CD4-positive, alpha-beta T cell treated with Interleukin-21 for 1 hour (primary cell): ENCODE results near the gene PAM.
A peak's percentile ranks its signal among the peaks of the same experiment; 100 is the strongest.
"Not testable (repeated sequence)": the region's sequence is repeated elsewhere in the genome, so short reads cannot be mapped to it uniquely, and the experiment has no call there.

Source experiments
- DNase-seq: peaks from one replicate; pipeline ENCODE4 v3.0.0-alpha.2; 2020

The PAM gene

DNA sequence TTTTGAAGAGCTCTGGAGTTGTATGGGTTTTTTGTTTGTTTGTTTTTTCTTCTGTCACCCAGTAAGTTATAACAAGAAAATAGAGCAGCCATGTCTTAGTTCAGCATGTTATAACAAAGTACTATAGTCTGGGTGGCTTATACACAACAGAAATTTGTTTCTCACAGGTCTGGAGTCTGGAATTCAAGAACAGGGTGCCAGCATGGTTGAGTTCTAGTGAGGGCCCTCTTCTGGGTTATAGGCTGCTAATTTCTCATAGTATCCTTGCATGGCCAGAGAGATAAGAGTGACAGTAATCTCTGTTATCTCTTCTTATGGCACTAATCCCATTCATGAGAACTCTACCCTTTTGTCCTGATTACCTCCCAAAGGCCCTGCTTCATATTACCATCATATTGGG is 250.2 kb downstream of the PAM start:
- no peak for DNase-seq

DNA sequence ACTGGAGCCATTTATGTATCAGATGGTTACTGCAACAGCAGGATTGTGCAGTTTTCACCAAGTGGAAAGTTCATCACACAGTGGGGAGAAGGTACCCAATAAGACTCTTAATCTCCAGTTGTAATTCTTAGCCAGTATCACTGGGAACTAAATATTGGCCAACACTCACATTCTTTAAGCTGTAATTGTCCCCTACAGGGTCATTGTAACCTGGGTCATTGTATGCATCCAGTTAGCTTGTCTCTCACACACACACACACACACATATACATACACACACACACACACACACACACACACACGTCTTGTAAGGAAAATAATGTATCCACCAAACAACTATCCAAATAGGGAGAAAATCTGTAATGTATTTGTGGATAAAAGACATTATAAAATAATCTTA is 251.8 kb downstream of the PAM start:
- no peak for DNase-seq

DNA sequence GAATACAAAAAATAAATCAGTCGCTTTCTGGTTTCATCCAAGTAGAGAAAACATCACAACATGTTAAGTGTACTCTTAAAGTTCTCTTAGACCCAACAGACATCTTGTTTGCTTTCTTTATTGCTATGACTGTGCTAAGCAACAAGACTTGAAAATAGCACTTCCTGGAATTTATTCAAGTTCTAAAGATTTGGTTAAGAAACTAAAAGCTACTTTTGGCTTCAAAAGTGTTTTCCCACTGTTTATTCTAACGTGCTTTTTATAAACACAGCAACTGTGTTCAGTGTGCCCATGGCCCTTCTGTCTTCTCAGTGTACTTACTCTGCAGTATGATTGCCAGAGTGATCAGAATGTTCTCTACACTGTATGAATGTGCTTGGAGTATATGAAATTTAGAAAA is 255.1 kb downstream of the PAM start:
- no peak for DNase-seq

DNA sequence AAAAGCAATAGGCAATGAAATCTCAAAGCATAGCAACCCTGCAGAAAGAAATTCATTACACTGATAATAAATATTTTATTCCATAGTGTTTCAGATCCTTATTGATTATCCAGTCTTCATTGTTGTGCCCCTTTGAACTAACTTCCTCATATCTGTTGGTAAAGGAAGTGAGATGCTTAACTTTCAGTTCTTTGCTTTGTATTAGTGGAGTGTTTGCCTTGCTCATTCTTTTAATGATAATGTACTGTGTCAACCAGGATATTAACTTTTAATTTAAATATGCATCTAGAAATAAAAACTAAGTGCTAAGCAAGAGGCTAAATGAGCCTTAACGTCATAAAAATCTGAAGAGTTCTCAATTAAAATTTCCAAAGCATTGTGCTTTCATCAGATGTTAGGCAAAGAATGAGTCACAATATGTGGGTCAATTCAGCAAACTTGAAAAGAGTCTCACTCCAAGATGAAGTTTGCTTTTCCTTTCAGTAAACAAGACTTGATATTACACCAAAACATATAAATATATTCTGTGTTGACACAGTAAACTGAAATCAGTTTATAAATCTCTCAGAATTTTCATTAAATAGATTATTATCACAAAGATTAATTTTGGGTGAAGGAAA is 258.9 kb downstream of the PAM start:
- DNase-seq, result no peak

DNA sequence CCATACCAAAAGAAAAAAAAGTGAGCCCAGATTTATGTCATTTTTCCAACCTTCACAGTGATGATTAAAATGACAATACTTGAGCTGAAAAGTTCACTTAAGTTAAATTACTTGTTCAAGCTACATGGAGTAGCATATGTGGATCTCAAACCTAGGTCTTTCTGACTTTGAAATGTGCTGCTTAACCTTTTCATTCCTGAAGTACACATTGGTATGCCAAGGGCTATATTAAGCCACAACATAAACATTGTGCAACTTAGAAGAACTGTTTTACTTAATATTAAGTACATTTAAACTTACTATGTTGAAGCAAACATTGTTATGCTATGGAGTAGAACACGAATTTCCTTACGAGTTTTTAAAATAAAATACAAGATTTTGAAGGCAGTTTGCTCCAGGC is 259.9 kb downstream of the PAM start:
- no peak for DNase-seq

DNA sequence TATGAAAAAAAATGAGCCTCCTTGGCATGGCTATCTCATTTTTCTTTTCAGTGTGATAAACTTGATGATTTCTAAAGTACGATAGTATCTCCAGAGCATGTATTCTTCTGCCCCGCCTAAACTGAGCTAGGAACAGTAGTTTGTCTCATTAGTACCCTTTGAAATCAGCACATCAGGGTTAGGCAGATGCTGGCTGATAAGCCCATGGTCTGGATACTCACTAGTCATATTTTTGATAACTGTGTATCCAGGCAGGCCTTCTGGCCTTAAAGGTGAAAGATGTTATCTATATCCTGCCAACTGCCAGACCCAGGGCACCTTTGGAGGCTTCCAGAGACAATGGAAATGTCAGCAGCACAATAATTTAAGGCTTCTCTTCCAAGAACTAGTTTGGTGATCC is 261.1 kb downstream of the PAM start:
- no peak for DNase-seq

DNA sequence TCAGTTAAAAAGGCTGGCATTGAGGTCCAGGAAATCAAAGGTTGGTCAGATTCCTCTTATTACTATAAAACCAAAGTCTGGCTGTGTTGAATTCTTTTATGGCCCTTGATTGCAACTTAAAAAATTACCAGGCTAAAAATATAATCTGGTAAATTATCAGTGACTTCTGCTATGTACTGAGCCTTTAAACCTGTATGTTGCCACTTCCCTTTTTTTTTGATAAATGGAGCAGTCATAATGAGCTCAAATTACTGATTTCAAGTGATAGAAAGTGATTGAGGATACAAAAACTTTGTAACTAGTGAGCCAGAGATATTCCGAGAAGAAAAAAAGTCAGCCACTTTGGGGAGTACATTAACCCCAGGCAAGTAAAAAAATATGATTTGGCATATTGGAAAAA is 264.7 kb downstream of the PAM start:
- no peak for DNase-seq

DNA sequence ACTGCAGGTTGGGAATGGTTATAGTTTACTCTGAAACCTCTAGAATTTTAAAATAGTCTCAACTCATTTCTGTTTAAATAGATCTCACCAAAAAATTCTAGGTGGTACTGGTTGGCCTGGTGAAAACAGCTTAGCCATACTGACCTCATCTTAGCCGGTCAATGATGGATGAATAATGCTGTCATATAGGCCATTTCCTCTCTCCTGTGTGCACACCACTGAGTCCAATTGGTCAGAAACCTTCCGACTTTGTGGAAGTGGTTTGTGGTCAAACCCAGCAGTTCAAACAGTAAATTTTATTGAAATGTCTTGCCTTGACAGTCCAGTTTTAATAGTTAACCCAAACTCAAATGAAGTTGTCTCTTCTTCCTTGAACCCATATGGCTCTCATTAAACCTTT is 266.2 kb downstream of the PAM start:
- no peak for DNase-seq

DNA sequence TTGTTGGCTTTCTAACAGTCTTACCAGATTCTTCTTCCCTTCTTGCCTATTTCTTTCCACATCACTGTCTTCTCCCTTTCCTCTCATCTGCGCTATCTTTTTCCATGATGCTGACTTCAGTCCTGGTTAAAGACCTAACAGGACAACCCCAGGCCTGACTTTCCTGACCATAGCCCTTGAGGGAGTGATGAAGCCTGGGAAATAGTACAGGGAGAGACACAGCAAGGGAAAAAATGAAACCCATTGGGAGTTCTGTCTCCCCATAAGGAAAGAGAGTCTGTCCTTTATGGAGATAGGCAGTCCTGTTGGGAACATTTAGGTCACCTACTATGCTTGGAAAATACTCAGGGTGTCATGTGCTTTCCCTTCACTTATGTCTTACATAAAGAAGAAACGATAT is 272.2 kb downstream of the PAM start:
- DNase-seq, result no peak

DNA sequence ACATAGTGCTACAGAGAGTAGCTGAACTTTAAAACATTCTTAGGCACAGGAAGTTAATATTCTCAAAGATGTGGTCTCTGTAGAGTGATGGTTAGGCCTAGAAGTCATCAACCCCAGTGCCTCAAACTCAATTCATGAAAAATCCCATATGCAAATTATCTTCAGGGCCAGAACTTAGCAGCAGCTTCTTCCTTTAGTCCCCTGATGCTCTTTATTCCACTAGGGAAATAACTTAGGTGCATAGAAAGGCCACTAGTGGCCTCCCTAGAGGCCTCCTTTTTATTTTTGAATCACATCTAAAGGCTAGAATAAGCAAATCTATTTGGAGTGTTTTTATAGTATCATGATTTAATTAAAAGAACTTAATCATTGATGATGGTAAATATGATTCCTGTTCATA is 276.5 kb downstream of the PAM start:
- no peak for DNase-seq

DNA sequence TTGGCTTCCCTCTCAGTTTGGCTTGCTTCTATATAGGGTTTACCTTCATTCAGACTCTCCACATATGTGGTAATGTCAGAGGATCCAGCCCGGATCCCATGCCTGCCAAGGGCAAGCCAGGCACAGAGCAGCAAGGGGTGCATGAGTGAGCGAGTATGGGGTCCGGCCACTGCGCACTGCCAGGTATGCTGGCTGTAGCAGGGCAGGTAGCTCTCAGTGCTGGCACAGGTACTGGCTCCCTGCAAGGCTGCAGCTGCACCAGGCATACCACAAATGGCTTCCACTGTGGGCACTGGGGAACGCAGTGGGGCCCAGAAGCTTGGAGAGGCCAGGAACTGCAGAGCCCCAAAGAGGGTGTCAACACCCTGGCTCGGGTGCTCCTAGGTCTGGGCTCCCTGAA is 278.6 kb downstream of the PAM start:
- no peak for DNase-seq

DNA sequence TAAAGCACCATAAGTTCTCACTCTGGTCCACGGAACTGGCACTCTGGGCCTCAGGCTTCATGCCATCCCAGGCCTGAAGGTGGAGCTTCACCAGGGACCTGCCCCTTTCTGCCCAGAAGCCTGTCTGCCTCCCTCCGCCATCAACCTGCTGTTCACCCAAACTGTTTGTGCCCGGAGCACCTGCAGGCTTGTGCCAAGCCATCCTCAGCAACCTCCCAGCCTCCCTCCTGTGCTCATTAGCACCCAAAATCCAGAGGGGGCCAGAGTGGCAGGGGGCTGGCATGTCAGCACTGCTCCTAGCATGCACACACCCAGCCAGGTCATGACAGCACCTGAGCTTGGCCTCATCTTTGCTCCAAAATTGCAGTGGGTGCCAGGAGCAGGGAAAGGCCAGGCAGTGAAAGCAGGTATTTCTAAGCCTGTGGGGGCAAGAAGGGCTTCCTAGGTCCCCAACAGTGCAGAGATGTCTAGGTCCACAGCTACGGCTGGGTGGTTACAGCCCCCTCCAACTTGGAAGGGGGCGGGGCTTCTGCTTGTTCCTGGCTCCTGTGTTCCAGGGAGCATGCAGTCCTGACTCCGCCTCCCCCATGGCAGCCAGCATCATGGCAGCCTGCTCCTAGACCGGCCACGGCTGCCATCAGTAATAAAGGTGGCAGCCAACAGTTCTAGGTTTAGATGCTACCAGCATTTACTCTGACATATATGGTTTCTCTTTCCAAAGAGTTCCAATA is 279.7 kb downstream of the PAM start:
- no peak for DNase-seq

DNA sequence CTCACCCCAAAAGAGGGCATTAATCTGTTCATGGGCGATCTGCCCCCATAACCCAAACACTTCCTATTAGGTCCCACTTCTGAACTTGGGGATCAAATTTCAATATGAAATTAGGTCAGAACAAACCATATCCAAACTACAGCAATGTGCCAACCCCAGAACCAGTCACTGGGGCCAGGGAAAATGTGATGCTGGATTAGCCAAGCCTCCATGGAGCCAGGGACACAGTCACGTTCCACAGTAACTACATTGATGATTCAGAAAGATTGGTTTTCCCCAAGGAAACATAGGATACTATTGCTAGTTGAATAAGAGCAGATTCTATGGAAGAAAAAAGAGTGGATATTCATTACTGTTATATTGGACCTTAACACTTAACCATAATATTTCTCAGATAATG is 280.6 kb downstream of the PAM start:
- DNase-seq, result no peak

DNA sequence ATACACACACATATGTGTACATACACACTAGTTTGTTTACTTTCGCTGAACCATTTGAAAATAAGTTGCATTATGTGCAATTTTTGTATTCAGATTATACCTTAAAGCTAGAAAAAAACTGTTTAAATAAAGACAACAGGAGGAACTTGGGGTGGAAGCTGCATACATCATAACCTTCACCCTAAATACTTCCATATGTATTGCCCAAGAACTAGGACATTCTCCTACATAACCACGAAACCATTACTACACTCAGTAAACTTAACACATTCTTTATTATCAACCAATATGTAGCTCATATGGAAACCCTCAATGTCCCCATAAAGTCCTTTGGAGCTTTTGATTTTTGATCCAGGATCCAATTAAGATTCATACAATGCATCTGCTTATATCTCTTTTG is 281.5 kb downstream of the PAM start:
- no peak for DNase-seq

DNA sequence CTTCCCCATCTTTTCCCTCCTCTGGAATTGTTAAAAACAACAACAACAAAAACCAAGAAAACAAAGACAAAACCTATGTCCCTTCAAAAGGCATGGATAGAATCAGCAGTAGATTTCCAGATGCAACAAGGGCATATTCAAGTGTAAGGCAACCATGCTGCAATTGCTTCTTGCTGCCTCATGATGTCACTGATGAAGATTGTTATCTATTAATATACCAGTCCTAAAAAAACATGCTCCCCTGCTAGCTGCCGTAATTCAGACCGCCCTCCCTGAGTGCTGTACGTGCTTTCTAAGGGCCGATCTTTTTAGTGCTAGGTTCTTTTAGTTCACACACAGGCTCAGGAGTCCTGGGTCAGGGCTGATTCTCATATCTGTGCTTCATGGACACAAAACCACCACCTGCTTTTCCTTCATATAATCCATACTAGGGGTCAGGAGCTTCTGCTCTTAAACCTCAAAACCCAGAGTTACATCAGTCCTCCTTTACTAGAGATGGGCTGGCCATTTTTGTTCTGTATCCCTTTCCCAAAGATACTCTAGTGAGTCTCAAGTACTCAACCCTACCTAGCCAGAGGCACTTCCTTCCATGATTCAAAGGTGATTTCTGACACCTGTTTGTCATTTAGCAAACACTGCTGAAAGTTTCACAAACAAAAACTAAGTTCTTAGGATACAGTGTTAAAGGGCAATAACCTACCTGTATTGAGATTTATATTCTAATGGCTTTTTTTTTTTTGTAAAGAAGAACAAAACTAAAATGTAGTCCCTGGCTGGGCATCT is 282.8 kb downstream of the PAM start:
- DNase-seq, result no peak

DNA sequence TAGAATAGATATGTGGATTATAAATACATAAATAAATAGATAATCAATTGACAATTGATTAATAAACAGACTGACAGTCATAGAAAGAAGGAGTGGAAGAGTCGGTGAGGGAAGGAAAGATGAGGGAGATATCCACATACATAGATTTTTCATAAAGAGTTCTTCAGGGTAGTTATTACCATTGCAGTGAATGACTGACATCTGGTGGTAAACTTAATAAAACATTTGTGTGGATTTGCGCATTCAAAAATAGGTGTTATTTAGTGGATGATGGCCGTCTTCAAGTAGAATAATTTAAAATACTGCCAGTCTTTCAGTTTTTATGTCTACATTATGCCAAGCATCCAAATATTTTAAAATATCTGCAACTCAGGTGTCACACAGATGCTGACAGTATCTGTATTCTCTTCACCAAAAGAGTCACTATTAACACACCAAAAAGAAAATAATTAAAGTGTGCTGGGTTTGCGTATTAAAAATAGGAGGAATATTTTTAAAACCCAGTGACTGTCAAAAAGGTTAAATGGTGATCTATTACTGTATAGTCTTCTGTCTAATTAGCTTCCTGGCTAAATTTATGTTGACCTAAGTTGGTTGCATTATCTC is 286.1 kb downstream of the PAM start:
- peak; percentile 37 for DNase-seq

DNA sequence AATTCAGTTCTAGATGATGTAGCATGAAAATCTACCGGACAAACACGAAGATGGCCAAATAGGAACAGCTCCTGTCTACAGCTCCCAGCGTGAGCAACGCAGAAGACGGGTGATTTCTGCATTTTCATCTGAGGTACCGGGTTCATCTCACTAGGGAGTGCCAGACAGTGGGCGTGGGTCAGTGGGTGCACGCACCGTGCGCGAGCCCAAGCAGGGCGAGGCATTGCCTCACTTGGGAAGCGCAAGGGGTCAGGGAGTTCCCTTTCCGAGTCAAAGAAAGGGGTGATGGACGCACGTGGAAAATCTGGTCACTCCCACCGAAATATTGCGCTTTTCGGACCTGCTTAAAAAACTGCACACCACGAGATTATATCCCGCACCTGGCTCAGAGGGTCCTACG is 291.6 kb downstream of the PAM start:
- DNase-seq, result not testable (repeated sequence)

DNA sequence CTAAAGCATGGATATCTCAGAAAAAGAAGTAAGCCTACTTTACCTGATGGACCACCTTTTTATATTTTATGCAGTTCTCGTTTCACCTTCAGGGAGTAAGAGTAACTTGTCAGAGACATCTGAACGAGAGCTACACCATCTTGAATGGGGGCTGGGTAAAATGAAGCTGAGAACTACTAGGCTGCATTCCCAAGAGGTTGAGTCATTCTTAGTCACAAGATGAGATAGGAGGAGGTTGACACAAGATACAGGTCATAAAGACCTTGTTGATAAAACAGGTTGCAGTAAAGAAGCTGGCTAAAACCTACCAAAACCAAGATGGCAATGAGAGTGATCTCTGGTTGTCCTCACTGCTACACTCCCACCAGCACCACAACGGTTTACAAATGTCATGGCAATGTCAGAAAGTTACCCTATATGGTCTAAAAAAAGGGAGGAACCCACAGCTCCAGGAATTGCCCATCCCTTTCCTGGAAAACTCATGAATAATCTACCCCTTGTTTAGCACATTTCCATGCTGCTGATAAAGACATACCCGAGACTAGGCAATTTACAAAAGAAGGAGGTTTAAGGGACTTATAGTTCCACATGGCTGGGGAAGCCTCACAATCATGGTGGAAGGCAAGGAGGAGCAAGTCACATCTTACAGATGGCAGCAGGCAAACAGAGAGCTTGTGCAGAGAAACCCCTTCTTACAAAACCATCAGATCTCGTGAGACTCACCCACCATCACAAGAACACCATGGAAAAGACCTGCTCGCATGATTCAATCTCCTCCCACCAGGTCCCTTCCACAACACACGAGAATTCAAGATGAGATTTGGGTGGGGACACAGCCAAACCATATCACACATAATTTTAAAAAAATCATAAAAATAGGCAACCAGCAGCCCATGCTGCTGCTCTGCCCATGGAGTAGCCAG is 302.4 kb downstream of the PAM start:
- DNase-seq, result no peak

DNA sequence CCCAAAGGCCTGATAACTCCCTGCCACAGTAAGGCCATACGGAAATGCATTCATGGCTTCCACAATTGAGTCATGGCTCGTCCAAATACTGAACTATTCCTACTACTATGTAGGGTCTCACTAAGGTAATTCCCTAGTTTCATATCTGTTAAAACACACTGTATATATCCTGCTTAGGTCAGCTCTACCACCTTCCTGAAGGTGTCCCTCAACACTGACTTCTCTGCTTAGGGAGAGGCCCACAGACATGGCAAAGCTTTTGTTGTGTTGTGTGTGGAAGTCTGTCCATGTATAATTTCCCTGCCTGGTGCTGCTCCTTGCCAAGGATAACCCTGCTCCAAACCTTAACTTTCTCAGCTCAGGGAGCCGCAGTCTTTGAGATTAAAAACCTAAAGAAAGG is 304.4 kb downstream of the PAM start:
- DNase-seq, result no peak

DNA sequence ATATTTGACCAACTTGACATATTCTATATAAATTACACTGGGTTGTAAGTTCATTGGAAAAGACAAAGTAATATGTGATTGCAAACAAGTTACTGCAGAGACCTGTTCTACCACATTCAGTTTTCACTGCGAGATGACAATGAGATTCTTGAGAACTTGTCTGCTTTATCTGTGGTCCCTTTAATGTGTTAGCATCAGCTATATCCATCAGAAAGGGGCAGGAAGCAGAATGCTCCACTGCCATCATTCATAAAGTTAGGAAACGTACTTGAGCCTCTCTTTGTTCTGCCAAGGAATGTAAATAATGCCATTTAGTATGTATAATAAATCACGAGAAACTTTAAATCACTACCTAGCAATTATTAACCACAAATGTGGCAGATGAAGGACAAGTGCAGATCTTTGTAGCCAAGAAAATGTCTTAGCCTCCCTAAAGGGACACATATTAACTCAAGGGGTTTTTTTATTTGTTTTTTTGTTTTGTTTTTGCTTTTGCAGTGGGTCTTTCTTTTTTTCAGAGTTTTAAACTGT is 305.4 kb downstream of the PAM start:
- no peak for DNase-seq

DNA sequence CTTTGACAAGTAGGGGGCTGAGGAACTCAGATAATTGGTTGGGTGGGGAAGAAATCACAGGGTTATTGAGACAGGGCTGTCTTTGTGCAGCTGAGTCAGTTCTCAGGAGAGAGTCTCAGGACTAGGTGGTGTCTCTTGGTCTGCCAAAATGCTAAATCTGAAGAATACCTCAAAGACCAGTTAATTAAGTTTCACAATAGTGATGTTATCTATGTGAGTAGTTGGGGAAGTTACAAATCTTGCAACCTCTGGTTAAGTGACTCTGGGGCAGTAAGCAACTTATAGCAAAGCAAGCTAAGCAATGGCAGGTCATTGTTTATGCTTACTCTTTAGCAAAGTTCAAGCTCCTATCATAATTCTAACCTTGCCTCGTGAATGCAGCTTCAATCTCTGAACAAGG is 311.2 kb downstream of the PAM start:
- DNase-seq, result no peak

DNA sequence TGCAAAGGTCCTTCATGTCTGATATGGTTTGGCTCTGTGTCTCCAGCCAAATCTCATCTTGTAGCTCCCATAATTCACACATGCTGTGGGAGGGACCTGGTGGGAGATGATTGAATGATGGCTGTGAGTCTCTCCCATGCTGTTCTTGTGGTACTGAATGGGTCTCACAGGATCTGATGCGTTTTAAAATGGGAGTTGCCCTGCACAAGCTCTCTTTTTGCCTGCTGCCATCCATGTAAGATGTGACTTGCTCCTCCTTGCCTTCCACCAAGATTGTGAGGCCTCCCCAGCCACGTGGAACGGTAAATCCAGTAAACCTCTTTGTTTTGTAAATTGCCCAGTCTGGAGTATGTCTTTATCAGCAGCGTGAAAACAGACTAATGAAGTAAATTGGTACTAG is 318.4 kb downstream of the PAM start:
- DNase-seq, result not testable (repeated sequence)
